Esophagus (tissue), 2 donors: ENCODE results near the gene GOLM1. TPM values are rescaled to one million over a fixed set of nuclear protein-coding genes. Genes with fewer than 3 reads are reported as not detected.

ENCODE experiments used
- H3K27ac ChIP-seq, 2 donors: one replicate each; pipeline ENCODE4 v1.5.1; 2013; ENCODE audit warnings: low read depth in 2 of 2, mild to moderate bottlenecking in 2 of 2, inconsistent platforms in 1 of 2, low read length in 1 of 2, moderate library complexity in 1 of 2
- H3K27me3 ChIP-seq, 2 donors: one replicate each; pipeline ENCODE4 v1.6.1; 2013; ENCODE audit warnings: low read length in 2 of 2, control low read depth in 1 of 2, mild to moderate bottlenecking in 1 of 2; ENCODE audit not compliant: insufficient read depth in 2 of 2, control insufficient read depth in 1 of 2
- H3K36me3 ChIP-seq, 2 donors: one replicate each; pipeline ENCODE4 v1.6.1; 2013; ENCODE audit warnings: low read length in 1 of 2; ENCODE audit not compliant: control insufficient read depth in 2 of 2, insufficient read depth in 2 of 2
- H3K4me1 ChIP-seq, 2 donors: one replicate each; pipeline ENCODE4 v1.6.1; 2013; ENCODE audit warnings: low read length in 1 of 2; ENCODE audit not compliant: control insufficient read depth in 2 of 2, insufficient read depth in 2 of 2
- H3K4me3 ChIP-seq, 2 donors: one replicate each; pipeline ENCODE4 v1.5.1; 2013; ENCODE audit warnings: low read length in 2 of 2, mild to moderate bottlenecking in 2 of 2, low read depth in 1 of 2, moderate library complexity in 1 of 2
- H3K9me3 ChIP-seq, 2 donors: one replicate each; pipeline ENCODE4 v1.6.1; 2013; ENCODE audit warnings: mild to moderate bottlenecking in 2 of 2, low read depth in 1 of 2, low read length in 1 of 2, moderate library complexity in 1 of 2; ENCODE audit not compliant: control insufficient read depth in 2 of 2, insufficient read depth in 1 of 2
- WGBS, 2 donors: extraction: QIAGEN DNeasy Blood & Tissue Kit; methylation state at CpG; one replicate each; pipeline ENCODE4 v1.1.7; 2013; 5-methylcytosine and 5-hydroxymethylcytosine counted together
- polyA plus RNA-seq, 2 donors: library from polyadenylated mRNA; stranded (reverse); fragments of 200-250 nt; gene quantifications; one replicate each; pipeline ENCODE4 v1.2.3, GENCODE V29; 2013
- donor health status: healthy with polysubstance abuse.
- donor health status: Bipolar disorder and iron deficiency.

Gene GOLM1
- polyA plus RNA-seq, 2 donors = 1.4 to 1.6 TPM

- WGBS, 2 donors = 72 to 85% methylated on average over 2 of the region's 2 CpGs
- H3K9me3 ChIP-seq = no peaks in the 10 kb centered on the region
Measured at GRCh38 chr9:86072394-86072877, 26.9 kb downstream of the GOLM1 start.

DNA sequence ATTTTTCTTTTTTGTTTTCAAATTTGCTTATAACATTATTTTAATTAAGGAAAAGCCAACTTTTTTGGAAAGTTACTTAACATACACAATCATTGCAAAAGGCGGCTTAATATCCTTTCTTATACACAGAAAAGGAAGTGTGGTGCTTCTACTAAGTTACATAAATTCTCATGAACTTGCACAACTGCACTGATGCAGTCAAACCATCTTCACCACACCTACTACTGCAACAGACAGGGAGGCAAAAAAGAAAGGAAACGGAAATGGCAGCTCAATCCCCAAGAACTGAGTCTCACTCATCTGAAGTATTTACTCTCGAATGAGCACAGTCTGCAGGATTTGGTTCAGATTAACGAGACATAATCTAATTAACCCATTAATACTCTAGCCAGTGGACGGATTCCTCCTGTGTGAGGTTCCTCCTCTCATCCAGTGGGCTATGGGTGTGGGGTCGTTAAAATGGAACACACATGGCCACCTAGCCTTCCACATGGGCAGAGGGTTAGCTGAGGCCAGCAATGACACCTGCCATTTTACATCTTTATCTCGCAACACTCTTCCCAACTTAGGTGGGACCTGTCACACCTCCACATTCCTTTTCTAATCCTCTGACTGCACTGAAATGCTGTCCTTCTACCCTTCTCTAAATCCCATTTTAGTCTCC, 30.0 kb downstream of the GOLM1 start:
- H3K27me3 ChIP-seq = no peaks in the 10 kb centered on the region
- no peak overlapping the region for H3K27ac ChIP-seq
- no peak overlapping the region for H3K4me3 ChIP-seq
- no peaks in the 10 kb centered on the region for H3K9me3 ChIP-seq
- H3K36me3 ChIP-seq = no peaks in the 10 kb centered on the region
- WGBS, 2 donors = 81 to 84% methylated on average over 7 of the region's 7 CpGs
- H3K4me1 ChIP-seq = no peaks in the 10 kb centered on the region

More at GRCh38 chr9:86072394-86072877, 26.9 kb downstream of the GOLM1 start:
- no peak overlapping the region for H3K27ac ChIP-seq
- H3K4me1 ChIP-seq = no peaks in the 10 kb centered on the region
- no peak overlapping the region for H3K4me3 ChIP-seq
- H3K36me3 ChIP-seq = no peaks in the 10 kb centered on the region
- H3K27me3 ChIP-seq = no peaks in the 10 kb centered on the region

- no peaks in the 10 kb centered on the region for H3K4me1 ChIP-seq
- H3K27ac ChIP-seq = no peak overlapping the region
- WGBS, 2 donors = 81 to 82% methylated on average over 2 of the region's 2 CpGs
- H3K27me3 ChIP-seq = no peaks in the 10 kb centered on the region
- H3K9me3 ChIP-seq = no peaks in the 10 kb centered on the region
- no peak overlapping the region for H3K4me3 ChIP-seq
- no peaks in the 10 kb centered on the region for H3K36me3 ChIP-seq
Measured at GRCh38 chr9:86064220-86064619, 35.1 kb downstream of the GOLM1 start.

DNA sequence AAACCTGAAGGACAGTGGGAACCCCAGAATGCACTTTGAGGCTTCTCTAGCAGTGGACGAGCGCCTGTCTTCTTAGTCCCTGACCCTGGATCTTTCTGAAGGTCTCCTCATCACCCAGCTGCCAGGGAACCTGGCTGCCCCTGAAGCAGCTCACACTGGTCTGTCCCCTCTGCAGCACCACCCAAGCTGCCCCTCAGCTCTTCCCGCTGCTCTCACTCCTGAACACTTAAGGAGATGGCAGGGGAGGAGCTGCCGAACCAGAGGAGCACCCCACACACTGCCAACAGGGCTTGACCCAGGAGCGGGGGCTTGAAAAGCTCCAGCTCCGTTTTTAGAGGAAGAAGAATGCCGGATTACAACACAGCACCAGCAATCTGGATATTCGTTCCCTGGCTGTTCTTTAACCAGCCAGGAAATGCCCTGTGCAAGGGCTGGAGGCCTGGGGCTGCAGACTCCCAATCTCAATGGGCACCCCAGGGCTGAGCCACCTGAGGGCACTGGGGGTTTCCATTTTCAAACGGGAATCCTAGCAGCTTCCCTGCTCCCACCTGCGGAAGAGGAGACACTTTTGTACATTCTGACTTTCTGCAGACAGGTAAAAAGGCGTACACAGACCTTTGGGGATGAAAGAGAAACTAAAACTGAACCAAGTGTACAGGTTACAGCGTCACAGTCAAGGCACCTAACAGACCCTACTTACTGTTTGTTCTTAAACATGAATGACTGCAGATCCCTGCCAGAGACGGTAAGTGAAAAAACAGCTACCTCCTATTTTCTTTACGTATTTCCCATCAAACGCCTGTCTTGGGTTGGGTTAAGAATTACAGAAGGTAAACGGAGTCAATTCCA, 36.3 kb downstream of the GOLM1 start:
- no peak overlapping the region for H3K27ac ChIP-seq
- H3K27me3 ChIP-seq = no peaks in the 10 kb centered on the region
- WGBS, 2 donors = 76 to 85% methylated on average over 16 of the region's 16 CpGs
- no peaks in the 10 kb centered on the region for H3K36me3 ChIP-seq
- H3K4me1 ChIP-seq = no peaks in the 10 kb centered on the region
- no peak overlapping the region for H3K4me3 ChIP-seq
- H3K9me3 ChIP-seq = no peaks in the 10 kb centered on the region

DNA sequence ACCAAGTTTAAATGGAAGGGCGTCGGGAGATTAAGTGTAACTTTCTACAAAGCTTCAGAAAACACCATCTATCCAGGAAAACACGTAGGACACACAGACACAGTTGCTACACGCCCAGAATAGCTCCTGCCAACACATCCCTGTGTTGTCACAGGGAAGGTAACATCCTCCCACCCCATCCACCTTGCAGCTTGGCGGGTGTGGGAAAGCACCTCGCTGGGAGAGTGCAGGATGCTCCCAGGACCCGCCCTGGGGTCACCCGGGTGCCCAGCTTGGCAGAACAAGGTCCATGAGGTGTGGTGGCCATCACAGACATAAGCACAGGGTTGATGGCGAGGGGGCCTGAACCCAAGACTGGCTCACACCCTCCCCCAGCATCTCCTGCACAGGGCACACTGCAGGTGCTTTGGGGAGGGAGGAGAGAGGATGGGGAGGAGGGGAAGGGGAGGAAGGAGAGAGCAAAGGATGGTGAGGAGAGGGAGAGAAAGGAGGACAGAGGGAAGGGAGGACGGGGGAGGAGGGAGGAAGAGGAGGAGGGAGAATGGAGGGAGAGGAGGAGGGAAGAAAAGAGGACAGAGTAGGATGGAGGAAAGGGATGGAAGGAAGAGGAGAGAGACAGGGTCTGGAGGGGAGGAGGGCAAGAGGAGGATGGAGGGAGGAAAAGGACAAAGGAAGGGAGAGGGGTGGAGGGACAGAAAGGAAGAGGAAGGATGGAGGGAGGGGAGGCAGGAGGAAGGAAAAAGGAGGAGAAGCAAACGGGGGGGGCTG, 37.2 kb downstream of the GOLM1 start:
- Histone ChIP-seq H3K27ac (no peak overlapping the region), H3K36me3 (no peaks in the 10 kb centered on the region), H3K4me3 (no peak overlapping the region), H3K4me1 (no peaks in the 10 kb centered on the region), H3K9me3 (no peaks in the 10 kb centered on the region), H3K27me3 (no peaks in the 10 kb centered on the region)
- WGBS, 2 donors = 69 to 72% methylated on average over 11 of the region's 11 CpGs

DNA sequence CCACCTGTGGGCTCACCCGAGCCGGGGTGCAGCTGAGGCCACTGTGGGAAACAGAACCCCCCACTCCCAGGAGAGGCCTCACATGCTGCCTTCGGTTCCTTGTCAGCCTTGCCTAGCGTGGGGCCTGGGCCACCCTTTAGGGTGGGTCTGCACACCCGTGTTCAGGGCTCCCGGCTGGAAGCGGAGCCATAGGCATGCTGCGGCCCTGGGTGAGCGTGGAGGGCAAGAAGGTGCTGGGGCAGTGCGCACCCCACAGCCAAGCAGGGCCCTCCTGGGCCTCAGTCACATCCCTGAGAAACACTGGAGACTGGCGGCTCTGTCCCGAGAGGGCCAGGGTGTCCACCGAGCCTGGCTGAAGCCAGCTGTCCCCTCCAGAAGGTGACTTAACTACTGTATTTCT, 41.9 kb downstream of the GOLM1 start:
- H3K27me3 ChIP-seq = no peaks in the 10 kb centered on the region
- H3K27ac ChIP-seq = no peak overlapping the region
- no peaks in the 10 kb centered on the region for H3K4me1 ChIP-seq
- peaks cover 0 to 5% of the 10 kb centered on the region in 2 donors for H3K9me3 ChIP-seq
- 92 to 94% methylated on average over 13 of the region's 13 CpGs for WGBS, 2 donors
- H3K36me3 ChIP-seq = no peaks in the 10 kb centered on the region
- H3K4me3 ChIP-seq = no peak overlapping the region

- WGBS, 2 donors = 63 to 65% methylated on average over 3 of the region's 3 CpGs
- Histone ChIP-seq H3K4me1 (no peaks in the 10 kb centered on the region), H3K27ac (no peak overlapping the region), H3K36me3 (no peaks in the 10 kb centered on the region), H3K9me3 (peaks cover 0 to 5% of the 10 kb centered on the region in 2 donors), H3K4me3 (no peak overlapping the region), H3K27me3 (no peaks in the 10 kb centered on the region)
Measured at GRCh38 chr9:86054695-86055094, 44.7 kb downstream of the GOLM1 start.

DNA sequence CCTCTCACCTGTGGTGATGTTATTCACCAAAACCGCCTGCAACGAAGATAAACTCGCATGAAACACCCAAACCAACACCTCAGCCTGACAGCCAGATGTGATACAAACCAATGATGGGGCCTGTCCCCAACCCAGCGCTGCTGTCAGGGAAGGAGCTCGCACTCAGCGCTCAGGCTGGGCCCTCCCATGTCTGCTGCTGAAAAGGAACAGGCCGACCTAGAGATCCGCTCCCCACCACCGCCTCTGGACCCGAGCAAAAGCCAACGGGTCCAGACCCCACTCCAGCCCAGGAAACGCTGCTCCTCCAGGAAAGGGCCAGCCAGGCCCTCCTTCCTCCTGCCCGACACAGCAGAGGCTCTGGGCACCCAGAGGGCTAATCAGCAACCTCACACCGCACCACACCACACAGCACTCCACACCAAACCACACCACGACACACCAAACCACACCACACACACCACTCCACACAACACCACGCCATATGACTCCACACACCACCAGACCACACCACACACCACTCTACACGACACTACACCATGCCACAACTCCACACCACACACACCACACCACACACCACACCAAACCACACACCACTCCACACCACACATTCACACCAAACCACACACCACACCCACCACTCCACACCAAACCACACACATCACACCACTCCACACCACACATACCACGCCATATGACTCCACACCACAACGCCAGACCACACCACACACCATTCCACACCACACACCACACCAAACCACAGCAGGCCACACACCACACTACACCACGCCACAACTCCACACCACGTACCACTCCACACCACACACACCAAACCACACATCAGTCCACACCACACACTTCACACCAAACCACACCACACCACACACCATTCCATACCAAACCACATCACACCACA, 46.5 kb downstream of the GOLM1 start:
- no peaks in the 10 kb centered on the region for H3K36me3 ChIP-seq
- no peak overlapping the region for H3K4me3 ChIP-seq
- H3K27ac ChIP-seq = no peak overlapping the region
- peaks cover 0 to 5% of the 10 kb centered on the region in 2 donors for H3K9me3 ChIP-seq
- no peaks in the 10 kb centered on the region for H3K4me1 ChIP-seq
- WGBS, 2 donors = 88 to 89% methylated on average over 21 of the region's 21 CpGs
- H3K27me3 ChIP-seq = no peaks in the 10 kb centered on the region
